ENCODE results near the gene FKRP.
A peak's percentile ranks its signal among the peaks of the same experiment; 100 is the strongest.

Gene FKRP

DNA sequence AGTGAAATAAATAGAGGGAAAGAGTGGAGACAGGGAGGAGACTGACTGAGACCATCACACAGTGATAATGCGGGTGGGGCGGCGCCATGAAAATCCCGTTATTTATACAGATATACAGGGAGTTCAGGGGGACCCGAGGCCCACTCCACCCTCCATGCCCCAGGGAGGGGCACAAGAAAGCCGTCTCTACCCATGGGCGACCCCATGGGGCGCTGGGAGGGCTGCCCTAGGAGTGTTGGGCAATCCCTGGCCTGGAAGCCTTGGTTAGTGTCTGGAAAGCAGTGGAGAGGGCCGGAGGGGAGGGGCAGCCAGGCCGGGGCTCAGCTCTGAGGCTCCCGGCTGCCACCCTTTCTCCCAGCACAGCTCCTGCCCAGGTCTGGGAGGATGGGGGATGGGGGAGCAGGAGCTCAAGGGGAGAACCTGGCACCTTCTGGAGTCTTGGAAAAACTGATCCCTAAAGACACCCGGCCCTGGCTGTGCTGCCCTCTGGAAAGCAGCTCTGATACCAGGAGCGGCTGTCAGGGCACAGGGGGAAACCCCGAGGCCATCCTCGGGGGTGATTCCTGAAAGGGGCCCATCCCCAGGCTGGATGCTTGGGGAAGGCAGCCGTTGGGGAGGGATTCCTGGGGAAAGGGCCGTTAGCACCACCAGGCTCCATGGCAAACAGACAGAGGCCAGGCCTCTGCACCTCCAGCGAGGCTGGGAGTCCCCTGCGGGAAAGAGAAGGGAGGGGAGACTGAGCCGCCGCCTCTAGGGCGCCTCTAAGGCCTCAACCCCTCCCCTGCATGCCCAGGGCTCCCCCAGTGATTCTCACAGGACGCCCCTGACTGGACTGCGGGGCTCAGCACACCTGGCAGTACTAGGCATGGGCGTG is 26.0 kb upstream of the FKRP start:
- DNase-seq = no peak

DNA sequence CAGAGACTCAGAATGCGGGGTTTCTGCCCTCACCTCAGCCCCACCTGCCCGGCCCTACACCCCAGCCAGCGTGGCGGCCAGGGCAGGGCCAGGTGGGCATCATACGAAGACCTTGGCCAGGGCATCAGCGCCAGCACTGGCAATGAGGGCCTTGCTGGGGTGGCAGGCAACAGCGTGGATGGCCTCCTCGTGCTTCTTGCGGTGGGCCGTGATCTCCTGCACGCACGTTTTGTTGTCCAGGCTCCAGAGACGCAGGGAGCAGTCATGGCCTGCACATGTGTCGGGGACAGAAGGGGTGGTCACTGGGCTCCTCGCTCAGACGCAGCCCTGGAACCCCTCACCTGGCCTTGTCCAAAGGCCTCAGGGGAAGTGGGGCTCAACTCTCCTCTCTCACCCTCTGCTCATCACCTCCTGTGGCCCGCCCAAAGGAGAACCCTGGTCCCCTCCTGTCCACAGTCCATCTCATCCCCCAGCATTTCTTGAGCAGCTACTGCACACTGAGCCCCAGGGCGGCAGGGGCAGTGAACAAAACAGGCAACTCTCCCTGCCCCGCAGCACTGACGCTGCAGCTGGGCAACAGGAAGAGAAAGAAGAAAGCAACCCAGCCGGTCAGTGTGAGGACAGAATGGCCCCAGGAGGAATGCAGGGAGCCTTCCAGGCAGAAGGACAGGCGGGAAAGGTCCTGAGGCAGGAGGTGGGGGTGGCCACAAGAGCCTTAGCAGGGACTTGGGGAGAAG is 25.2 kb upstream of the FKRP start:
- DNase-seq = no peak

DNA sequence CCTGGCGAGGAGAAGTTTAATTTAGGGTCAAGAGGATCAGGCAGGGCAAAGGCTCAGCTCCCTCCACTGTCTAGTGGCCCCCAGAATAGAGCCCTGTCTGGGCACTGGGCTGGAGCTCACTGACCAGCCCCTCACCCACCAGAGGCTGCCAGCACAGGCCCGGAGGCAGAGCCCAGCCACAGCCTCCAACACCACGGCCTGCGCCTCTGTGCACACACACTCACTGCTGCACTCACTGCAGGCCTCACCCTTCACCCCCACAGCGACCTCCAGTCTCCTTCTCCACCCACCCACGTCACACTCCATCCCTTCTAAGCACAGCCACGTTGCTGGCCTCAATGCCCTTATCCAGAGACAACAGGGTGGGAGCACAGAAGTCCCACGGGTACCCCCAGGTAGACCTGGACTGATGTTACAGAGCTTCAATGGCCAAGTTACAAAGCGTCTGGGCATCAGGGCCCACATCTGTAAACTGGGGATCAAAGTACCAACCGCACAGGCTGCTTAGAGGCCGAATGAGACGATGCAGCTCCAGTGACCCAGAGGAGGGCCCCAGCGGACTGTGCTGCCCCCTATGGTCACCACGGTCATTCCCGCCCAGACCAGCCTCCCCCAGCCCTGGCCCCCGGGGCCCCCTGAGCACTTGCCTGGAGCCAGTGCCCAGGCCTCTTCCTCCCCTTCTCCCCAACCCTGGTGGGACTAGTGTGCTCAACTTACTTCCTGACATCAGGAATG is 24.4 kb upstream of the FKRP start:
- no peak for DNase-seq

DNA sequence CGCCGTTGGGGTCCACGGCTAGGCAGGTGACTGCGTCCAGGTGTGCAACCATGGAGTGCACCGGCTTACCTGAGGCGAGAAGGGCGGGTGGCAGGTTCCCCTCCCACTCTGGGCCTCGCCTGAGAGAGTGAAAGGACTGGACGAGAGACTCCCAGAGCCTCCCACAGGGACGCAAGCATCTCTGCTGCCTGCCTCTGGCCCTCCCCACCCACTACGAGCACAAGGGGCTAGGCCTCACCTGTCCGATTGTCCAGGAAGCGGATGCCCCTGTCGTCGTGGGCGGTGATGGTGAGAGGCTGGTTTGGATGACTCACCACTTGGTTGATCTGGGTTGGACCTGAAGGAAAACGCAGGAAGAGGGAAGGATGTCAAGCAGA is 23.9 kb upstream of the FKRP start:
- DNase-seq = no peak

DNA sequence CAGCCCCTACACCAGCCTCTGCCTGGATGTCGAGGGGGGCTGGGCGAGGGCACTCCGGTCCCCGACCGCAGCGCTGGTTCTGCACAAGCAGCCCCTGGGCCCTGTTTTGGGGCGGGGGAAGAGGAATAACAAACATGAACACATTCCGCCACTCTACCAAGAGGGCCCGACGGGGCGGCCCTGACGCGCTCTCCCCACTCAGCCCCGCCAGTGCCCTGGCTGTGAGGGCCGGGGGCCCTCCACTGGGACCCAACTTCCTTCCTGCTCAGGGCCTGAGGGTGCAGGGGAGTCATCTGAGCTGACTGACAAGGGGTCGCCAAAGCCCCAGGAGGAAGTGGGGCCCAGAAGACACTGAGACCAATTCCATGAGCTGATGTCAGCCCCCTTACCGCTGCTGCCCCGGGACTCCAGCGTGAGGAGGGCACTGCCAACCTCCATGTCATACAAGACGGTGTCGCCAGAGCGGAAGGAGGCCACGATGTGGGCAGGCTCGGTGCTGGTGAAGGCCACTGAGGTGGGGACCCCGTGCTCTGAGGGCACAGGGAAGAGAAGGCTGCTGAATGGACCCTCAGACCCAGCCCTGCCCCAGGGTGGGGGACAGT is 23.3 kb upstream of the FKRP start:
- no peak for DNase-seq

DNA sequence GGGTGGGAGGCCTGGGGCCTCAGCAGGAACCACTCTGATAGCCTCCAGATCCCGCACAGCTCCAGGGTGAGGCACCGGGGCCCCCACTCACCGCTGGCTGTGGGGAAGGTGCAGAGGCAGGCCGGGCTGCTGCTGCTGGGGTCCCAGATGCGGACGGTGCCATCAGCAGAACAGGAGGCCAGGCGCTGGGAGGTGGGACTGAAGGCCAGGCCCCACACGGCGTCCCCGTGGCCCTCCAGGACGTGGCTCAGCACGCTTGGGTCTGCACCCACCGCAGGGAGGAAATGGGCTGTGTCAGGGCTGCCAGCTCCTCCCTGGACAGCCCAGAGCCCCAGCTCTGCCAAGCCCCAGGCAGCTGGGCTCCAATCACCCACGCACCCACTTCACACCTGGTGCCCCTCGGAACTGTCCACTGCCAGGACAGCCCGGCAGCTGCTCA is 22.8 kb upstream of the FKRP start:
- DNase-seq = no peak

DNA sequence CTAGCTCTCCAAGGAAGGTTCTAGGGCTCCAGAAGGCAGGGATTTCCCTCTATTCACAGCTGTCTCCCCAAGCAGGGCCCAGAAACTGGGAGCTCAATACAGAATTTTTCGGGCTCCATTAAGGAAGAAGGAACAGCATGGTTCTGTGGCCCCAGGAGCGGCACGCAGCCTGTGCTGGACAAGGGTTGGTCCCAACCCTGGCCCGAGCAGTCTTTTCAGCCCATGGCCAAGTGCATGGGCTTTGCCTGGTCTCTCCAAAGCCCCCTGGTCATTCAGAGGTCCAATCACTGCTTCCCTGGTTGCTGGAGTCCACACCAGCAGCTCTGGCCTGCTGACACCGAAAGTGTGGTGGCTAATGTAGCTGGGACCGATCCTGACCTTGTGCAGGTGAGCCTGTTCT is 22.4 kb upstream of the FKRP start:
- DNase-seq = no peak

DNA sequence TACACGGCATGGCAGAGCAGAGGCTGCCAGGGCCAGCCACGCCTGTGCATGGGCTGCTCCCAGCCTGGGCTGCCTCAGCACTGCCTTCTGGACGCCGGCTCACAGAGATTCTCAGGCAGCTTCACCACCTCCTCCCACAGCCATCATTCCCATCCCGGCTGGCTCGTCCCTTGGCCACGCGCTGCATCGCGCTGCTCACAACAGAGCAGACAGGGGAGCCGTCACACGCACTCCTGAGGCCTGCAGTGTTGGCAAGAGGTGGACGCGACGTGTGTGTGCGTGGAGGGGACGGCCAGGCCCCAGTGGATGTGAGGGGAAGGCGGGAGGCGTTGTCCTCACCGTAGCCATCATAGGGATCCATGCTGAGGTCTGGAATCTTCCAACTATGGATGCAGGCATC is 21.4 kb upstream of the FKRP start:
- no peak for DNase-seq

DNA sequence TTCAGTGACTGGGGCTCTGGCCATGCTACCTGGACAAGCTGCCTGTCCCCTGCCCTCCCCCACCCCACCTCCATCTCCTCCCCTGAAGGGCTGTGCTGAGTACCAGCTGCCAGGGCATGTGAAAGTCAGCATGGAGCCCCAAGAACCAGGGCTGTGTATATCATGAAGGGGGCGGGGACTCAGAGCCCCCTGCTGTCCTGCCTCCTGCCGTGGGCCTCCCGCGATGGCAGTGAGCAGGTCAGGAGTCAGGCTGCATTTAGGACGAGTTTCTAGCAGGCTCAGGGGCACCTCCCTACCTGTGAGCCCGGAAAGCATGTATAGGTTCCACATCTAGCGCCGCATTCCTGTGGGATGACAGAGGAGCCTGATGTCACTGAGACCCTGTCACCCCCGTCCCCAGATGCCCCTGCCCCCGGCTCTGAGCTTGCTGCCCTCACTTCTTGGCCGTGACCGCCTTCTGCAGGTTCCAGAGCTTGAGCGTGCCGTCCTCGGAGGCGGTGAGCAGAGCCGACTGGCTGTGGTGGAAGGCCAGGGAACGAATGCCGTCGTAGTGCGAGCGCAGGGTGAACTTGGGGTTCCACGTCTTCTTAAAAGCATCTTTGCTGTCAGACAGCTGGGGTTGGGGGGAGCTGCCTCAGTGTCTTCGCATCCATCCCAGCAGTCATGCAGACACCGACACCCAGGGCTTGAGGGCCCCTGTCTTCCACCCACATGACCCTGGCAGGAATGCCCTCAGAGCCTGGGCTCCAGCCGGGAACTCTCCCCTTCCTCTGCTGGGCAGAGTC is 20.6 kb upstream of the FKRP start:
- DNase-seq = no peak

DNA sequence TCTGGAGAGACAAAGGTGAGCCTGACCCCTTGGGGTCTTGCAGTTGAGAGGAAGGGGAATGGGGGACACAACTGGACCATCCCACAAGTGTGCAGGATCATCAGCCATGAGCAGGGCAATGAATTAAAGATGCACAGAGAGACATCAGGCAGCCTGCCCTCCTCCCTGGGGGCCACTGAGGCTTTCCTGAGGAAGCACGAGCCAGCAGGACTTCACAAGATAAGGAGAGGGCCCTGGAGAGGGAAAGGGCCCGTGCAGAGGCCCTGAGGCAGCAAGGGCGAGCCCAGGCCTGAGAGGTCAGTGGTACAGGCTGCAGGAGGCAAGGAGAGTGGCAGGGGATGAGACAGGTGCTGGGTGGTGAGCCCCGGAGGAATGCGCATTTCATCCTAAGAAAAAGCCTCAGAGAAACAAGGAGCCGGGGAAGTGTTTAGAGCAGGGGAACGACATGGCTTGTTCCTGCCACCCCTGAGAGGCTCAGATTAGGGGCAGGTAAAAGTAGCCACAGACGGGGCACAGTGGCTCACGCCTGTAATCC is 19.9 kb upstream of the FKRP start:
- DNase-seq = no peak

DNA sequence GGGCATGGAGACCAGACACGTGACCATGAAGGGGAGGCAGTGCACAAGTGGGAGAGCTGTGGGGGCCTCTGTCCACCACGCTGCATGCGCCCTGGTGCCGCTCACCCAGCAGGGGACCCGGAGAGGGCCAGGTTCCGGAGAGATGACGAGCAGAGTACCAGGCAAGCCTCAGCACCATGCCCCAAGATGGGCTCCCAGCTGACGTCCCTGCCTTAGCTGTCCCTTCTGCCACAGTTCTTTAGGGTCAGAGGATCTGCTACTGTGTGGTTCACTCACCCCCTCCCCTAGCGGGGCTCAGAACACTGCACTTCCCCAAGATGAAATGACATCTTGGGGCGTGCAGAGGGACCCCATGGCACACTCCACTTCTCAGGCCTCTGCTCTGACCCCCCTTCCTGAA is 19.3 kb upstream of the FKRP start:
- no peak for DNase-seq

DNA sequence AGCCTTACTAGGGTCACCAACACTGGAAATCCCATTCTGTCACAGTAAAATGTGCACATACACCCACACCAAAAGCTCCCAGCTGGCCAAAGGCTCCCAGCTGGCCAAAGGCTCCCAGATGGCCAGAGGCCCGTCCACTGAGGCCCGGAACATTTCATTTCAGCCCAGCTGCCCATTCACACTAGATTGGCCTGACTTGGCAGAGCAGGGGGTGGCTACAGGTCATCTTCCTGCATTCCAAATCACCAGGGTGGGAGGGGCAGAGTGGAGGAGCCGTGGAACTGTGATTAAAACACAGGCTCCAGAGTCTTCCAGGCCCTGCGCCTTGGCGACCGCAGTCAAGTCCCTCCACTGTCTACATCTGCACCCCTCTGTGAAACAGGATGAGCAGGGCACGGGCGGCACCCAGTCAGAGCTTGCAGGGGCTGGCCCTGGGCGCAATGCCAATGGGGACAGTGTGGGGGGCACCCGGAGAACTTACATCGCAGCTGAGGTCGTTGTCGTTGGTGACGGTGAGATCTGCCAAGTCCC is 18.8 kb upstream of the FKRP start:
- no peak for DNase-seq

DNA sequence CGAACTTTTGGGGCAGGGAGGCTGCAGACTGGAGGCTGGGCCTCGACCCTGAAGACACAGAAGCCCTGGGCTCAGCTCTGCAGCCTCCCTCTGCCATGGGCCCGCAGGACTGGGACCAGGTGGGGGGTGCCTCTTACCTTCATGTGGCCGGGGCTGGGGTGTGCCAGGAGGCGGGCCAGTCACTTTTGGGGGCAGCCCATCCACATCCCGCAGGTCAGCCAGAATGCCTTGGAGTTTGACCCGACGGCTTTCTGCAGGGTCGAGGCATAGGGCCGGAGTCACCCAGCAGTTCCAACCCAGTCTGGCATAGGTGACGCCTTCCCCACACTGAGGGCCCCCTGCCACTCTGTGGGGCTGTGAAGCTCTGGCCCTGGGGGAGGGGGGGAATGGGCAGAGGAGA is 18.1 kb upstream of the FKRP start:
- DNase-seq = no peak

DNA sequence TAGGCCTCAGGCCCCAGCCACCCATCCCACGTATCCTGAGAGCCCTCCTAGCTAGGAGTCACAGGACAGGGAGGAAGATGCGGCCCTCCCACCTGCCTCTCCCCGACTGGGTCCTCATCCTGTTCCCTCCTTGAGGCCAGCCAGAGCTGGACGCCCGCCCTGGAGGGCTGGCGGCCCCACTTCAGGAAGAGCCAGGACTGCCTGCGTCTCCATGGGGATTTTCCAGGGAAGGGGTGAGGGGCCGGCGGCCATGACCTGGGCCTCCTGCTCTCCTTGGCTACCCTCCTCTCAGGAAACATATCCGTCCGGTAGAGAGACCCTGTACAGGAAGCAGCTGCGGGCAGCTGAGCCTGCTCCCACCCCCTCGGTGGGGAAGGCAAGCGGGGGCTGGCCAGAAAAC is 17.6 kb upstream of the FKRP start:
- no peak for DNase-seq

DNA sequence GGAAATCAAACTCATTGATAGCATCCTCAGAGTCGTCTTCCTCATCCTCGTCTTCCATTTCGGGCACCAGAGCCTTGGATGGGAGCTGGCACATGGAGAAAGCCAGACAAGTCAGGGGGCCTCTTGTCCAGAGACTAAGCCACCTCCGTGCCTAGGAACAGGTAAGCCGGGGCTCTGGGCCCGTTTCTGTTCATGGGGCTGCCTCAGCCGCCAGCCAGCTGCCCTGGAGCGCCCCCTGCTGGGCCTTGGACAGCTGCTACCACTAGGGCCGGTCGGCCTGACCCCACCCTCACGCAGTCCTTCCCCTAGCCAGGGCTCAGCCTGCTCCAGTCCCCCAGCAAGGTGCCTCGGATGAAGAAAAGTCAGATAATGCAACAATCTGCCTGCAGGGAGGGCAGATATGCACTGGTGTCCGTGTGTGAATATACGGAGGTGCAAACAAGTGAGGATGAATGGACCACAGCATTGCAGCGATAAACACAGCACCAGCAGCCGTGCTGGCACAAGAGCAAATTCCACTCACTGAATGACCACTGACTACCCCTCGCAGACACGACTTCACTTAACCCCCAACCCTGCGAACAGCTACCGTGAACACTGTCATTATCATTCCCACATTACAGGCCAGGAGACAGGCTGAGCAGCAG is 17.0 kb upstream of the FKRP start:
- peak; percentile 83 to 86 for DNase-seq

DNA sequence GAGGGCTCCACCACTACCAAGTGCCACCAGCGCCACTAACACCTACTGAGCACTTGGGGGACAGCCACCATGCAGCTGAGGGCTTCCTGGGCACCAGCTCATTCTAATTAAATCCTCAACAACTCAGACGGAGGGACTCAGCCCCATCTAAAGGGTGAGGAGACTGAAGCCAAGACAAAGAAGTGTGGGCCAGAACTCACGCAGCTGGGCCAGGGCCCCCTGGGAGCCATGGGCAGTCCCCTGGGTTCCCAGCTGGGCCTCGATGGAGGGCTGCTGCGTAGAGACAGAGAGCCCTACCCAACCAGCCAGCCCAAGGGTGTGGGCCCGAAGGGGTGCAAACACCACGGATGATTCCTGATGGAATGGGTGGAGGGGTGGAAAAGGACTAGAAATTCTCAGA is 16.2 kb upstream of the FKRP start:
- no peak for DNase-seq

DNA sequence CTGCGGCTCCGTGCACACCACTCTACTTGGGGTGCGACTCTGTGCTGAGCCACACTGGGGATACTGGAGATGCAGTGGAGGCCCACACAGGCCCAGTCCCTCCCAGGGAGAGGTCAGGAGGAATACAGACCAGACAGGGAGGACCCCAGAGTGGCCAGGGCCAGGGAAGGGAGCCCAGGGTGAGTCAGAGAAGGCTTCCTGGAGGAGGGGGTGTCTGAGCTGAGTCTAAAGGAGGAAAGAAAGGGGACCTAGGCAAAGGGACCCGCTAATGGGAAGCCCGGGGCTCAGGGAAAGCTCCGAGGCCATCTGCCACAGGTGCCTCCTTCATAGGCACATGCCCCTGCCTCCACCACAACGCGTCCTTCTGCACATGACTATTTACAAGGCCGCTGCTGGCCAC is 15.7 kb upstream of the FKRP start:
- DNase-seq = no peak

DNA sequence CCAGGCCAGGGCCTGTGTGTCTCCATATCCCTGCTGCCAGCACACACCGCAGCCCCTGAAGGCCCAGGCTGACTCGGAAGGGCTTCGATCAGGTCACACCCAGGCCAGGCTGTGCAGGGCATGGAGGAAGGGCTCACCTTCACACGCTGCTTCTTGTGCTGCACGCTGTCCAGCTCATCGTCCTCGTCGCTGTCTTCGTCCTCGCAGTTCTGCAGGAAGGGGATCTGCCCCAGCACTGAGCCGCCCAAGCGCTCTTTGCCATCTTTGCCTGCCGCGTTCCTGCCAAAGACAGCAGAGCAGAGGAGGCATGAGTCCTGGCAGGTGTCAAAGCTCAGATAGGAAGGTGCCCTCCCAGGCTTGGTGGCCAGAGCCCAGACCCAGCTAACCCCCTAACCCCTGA is 15.3 kb upstream of the FKRP start:
- no peak for DNase-seq

DNA sequence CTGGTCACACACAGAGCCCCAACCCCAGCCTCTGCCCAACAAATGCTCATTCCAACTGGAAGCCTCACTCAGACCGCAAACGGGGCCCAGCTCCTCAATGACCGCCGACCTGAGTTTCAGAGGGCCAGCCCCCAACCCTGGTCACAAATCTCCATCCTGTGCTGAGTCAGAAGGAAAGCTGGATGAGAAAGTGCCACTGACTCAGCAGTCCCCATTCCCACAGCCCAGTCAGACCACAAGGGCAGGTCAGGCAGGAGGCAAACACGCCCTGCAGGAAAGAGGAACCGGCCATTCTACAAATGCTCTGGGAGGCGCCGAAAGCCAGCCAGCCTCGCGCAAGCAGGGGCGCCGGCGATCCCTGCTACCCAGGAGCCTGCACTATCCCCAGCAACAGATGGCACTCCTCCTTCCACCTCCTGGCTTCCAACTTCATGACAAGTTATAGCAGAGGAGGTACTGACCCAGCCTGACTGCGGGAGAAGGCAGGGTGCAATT is 14.8 kb upstream of the FKRP start:
- DNase-seq = no peak

DNA sequence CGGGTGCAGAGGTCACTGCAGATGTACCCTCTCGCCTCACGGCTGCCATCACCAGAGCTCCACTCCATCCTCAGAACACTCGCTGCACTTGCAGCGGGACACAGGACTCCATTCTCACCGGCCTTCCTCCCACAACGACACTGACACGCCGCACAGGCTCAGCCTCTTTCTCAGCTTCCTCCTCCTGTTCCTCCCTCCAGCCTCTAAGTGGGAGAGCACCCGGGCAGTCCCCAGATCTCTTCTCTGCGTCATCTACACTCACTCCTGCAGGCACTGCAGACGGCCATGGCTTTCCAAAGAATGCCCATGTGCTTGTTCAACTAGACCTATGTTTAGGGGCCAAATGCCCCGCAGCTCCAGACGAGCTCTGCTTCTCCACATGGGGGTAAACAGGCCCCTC is 14.3 kb upstream of the FKRP start:
- DNase-seq = no peak
